H1 (cell line): ENCODE data around the gene VSTM4. TPM values are rescaled to one million over a fixed set of nuclear protein-coding genes. Genes with fewer than 3 reads are reported as not detected.
A peak's percentile ranks its signal among the peaks of the same experiment; 100 is the strongest.

ENCODE experiments used
- CTCF ChIA-PET: fragments of 300-600 bp; sonication (Branson Sonifier 250); formaldehyde crosslinking; loops from one replicate; lab custom pipeline; 2021; ENCODE audit not compliant: partially characterized antibody; lab: Charles Lee
- POLR2A ChIA-PET: fragments of 300-600 bp; sonication (Branson Sonifier 250); formaldehyde crosslinking; loops from one replicate; lab custom pipeline; 2021; ENCODE audit warnings: inconsistent platforms; ENCODE audit not compliant: partially characterized antibody; lab: Charles Lee
- DNase-seq, 2 experiments: peaks; one replicate each; pipeline versions ENCODE4 v3.0.0 to v3.0.0-alpha.2; 2010 to 2022; ENCODE audit warnings: low spot score in 2 of 2, low read depth in 1 of 2, mixed read lengths in 1 of 2
- FAIRE-seq: peaks from 2 replicates; lab custom pipeline; 2011; peaks lifted over from hg19 to GRCh38; lab: Jason Lieb, UNC
- H2AFZ ChIP-seq: 2 replicates; pipeline ENCODE4 v1.8.1; 2012; ENCODE audit warnings: low read length, inconsistent platforms
- H2AK5ac ChIP-seq: 2 replicates; pipeline ENCODE4 v1.6.1; 2013; ENCODE audit warnings: low read depth, low read length
- H2BK120ac ChIP-seq: replicated peaks from 2 replicates; pipeline ENCODE3; 2013; ENCODE audit warnings: low read depth, low read length, inconsistent platforms
- H2BK12ac ChIP-seq: 2 replicates; pipeline ENCODE4 v1.6.1; 2013; ENCODE audit warnings: low read depth, low read length
- H2BK15ac ChIP-seq: 2 replicates; pipeline ENCODE4 v1.6.1; 2013; ENCODE audit warnings: low read length
- H2BK20ac ChIP-seq: 2 replicates; pipeline ENCODE4 v1.6.1; 2013; ENCODE audit warnings: low read length
- H2BK5ac ChIP-seq: 2 replicates; pipeline ENCODE4 v1.6.1; 2013; ENCODE audit warnings: low read depth, low read length
- H3K14ac ChIP-seq: 2 replicates; pipeline ENCODE4 v1.6.1; 2013; ENCODE audit warnings: inconsistent platforms; ENCODE audit not compliant: insufficient read length
- H3K18ac ChIP-seq: 2 replicates; pipeline ENCODE4 v1.6.1; 2013; ENCODE audit warnings: low read length; ENCODE audit errors: extremely low read depth
- H3K23ac ChIP-seq: 2 replicates; pipeline ENCODE4 v1.6.1; 2013; ENCODE audit warnings: inconsistent platforms; ENCODE audit not compliant: insufficient read length
- H3K23me2 ChIP-seq: 2 replicates; pipeline ENCODE4 v1.6.1; 2013; ENCODE audit warnings: low read depth, low read length
- H3K27ac ChIP-seq: 2 replicates; pipeline ENCODE4 v1.6.1; 2011; ENCODE audit warnings: low read depth, low read length, inconsistent platforms
- H3K27me3 ChIP-seq, 4 experiments: replicated peaks in 1 of 4; 1 replicate in 1 of 4; 2 replicates in 3 of 4; pipeline versions ENCODE4 v1.6.1 to v1.8.1; 2011 to 2013; ENCODE audit warnings: low read length in 3 of 4, mild to moderate bottlenecking in 3 of 4, inconsistent platforms in 2 of 4, mixed read lengths in 2 of 4, moderate library complexity in 1 of 4; ENCODE audit not compliant: control insufficient read depth in 3 of 4, insufficient read depth in 3 of 4; ENCODE audit errors: extremely low read depth in 1 of 4
- H3K36me3 ChIP-seq, 4 experiments: 2 replicates each; pipeline versions ENCODE4 v1.6.1 to v1.8.1; 2011 to 2013; ENCODE audit warnings: mild to moderate bottlenecking in 4 of 4, low read length in 3 of 4, moderate library complexity in 2 of 4, control low read depth in 1 of 4, inconsistent platforms in 1 of 4; ENCODE audit not compliant: insufficient read depth in 4 of 4, control insufficient read depth in 2 of 4
- H3K4ac ChIP-seq: replicated peaks from 2 replicates; pipeline ENCODE3; 2013; ENCODE audit warnings: low read length, low read depth, mixed read lengths, inconsistent platforms; ENCODE audit not compliant: insufficient read length
- H3K4me1 ChIP-seq, 4 experiments: replicated peaks in 1 of 4; 1 replicate in 1 of 4; 2 replicates in 3 of 4; pipeline versions ENCODE4 v1.6.1 to v1.8.1; 2011 to 2013; ENCODE audit warnings: low read length in 3 of 4, inconsistent platforms in 2 of 4, mixed read lengths in 1 of 4; ENCODE audit not compliant: insufficient read depth in 4 of 4, control insufficient read depth in 3 of 4
- H3K4me2 ChIP-seq, 2 experiments: 2 replicates each; pipeline versions ENCODE4 v1.6.1 to v1.8.1; 2011 to 2013; ENCODE audit warnings: low read depth in 2 of 2, low read length in 2 of 2, control low read depth in 1 of 2, inconsistent platforms in 1 of 2, mild to moderate bottlenecking in 1 of 2; ENCODE audit not compliant: insufficient read depth in 1 of 2
- H3K4me3 ChIP-seq, 4 experiments: fragments of 200-600, 300-600 bp in 1 of 4; sonication (generic), shearing (Covaris generic), sonication (Bioruptor Twin) in 1 of 4; 2 replicates each; pipeline versions ENCODE4 v1.5.1 to v1.8.1; 2011 to 2016; ENCODE audit warnings: low read length in 4 of 4, low read depth in 3 of 4, control low read depth in 2 of 4, inconsistent platforms in 2 of 4, mild to moderate bottlenecking in 2 of 4, mixed read lengths in 1 of 4, moderate library complexity in 1 of 4; ENCODE audit not compliant: insufficient read depth in 2 of 4; ENCODE audit errors: extremely low read depth in 1 of 4
- H3K56ac ChIP-seq: replicated peaks from 2 replicates; pipeline ENCODE3; 2013; ENCODE audit warnings: low read depth, mild to moderate bottlenecking, mixed read lengths, low read length, inconsistent platforms; ENCODE audit not compliant: insufficient read length
- H3K79me1 ChIP-seq: 2 replicates; pipeline ENCODE4 v1.6.1; 2013; ENCODE audit warnings: low read depth, low read length, control low read depth
- H3K79me2 ChIP-seq, 2 experiments: 2 replicates each; pipeline versions ENCODE4 v1.6.1 to v1.8.1; 2012 to 2013; ENCODE audit warnings: low read length in 2 of 2, mild to moderate bottlenecking in 2 of 2, inconsistent platforms in 1 of 2; ENCODE audit not compliant: insufficient read depth in 2 of 2, control insufficient read depth in 1 of 2
- H3K9ac ChIP-seq, 4 experiments: replicated peaks in 1 of 4; 1 replicate in 1 of 4; 2 replicates in 3 of 4; pipeline versions ENCODE4 v1.6.1 to v1.8.1; 2011 to 2013; ENCODE audit warnings: low read depth in 3 of 4, low read length in 3 of 4, control low read depth in 2 of 4, mild to moderate bottlenecking in 2 of 4, moderate library complexity in 2 of 4, inconsistent platforms in 1 of 4; ENCODE audit errors: extremely low read depth in 1 of 4
- H3K9me3 ChIP-seq, 2 experiments: 2 replicates each; pipeline versions ENCODE4 v1.6.1 to v1.8.1; 2012 to 2013; ENCODE audit warnings: mild to moderate bottlenecking in 2 of 2, moderate library complexity in 2 of 2, control low read depth in 1 of 2, inconsistent platforms in 1 of 2, low read depth in 1 of 2, low read length in 1 of 2, mixed read lengths in 1 of 2; ENCODE audit not compliant: insufficient read depth in 2 of 2
- H4K20me1 ChIP-seq, 2 experiments: replicated peaks in 1 of 2; 2 replicates each; pipeline versions ENCODE3 to v1.8.1; 2011 to 2013; ENCODE audit warnings: inconsistent platforms in 2 of 2, low read length in 2 of 2, mild to moderate bottlenecking in 1 of 2; ENCODE audit not compliant: insufficient read depth in 2 of 2, control insufficient read depth in 1 of 2
- H4K5ac ChIP-seq: 2 replicates; pipeline ENCODE4 v1.6.1; 2013; ENCODE audit warnings: low read length, low read depth, mixed read lengths, inconsistent platforms; ENCODE audit not compliant: insufficient read length
- H4K8ac ChIP-seq: 2 replicates; pipeline ENCODE4 v1.8.0; 2013; ENCODE audit warnings: mild to moderate bottlenecking, moderate library complexity, low read length, inconsistent platforms; ENCODE audit not compliant: insufficient read depth; ENCODE audit errors: extremely low read depth
- H4K91ac ChIP-seq: replicated peaks from 2 replicates; pipeline ENCODE3; 2013; ENCODE audit warnings: low read length, mixed read lengths, inconsistent platforms; ENCODE audit not compliant: insufficient read length
- CBX8 ChIP-seq: fragments of 300-800, 300-1000 bp; sonication (generic); IDR thresholded peaks from 2 replicates; pipeline ENCODE4 v1.7.1; 2016; ENCODE audit warnings: low read depth, low read length, borderline replicate concordance
- MAX ChIP-seq: IDR thresholded peaks from 2 replicates; pipeline ENCODE4 v1.6.1; 2012; ENCODE audit warnings: inconsistent platforms
- NANOG ChIP-seq: IDR thresholded peaks from 2 replicates; pipeline ENCODE4 v1.6.1; 2011; ENCODE audit warnings: low read length, low read depth, mild to moderate bottlenecking, inconsistent platforms; ENCODE audit not compliant: insufficient read depth, poor library complexity, severe bottlenecking
- PHF8 ChIP-seq: fragments of 200-600 bp; sonication (generic); conservative IDR thresholded peaks from 2 replicates; pipeline ENCODE4 v1.7.1; 2012; ENCODE audit warnings: low read depth, mild to moderate bottlenecking, inconsistent platforms, low read length, moderate library complexity
- POU5F1 ChIP-seq: IDR thresholded peaks from 2 replicates; pipeline ENCODE4 v1.6.1; 2011; ENCODE audit warnings: low read depth, mild to moderate bottlenecking, low read length, moderate library complexity
- RAD21 ChIP-seq, 2 experiments: IDR thresholded peaks in 1 of 2; conservative IDR thresholded peaks in 1 of 2; 2 replicates each; pipeline ENCODE4 v1.6.1; 2011; ENCODE audit warnings: low read depth in 2 of 2, low read length in 2 of 2, improper control_type of control experiment in 1 of 2, inconsistent platforms in 1 of 2, mild to moderate bottlenecking in 1 of 2, moderate library complexity in 1 of 2
- RNF2 ChIP-seq: fragments of 200-900, 300-1000 bp; sonication (generic); IDR thresholded peaks from 2 replicates; pipeline ENCODE4 v1.7.1; 2016; ENCODE audit warnings: borderline replicate concordance, low read depth, mild to moderate bottlenecking, antibody characterized with exemption, low read length; ENCODE audit not compliant: poor library complexity, severe bottlenecking; ENCODE audit errors: missing control alignments
- SIX5 ChIP-seq: IDR thresholded peaks from 2 replicates; pipeline ENCODE4 v1.6.1; 2011; ENCODE audit warnings: mild to moderate bottlenecking, low read depth, low read length
- TBP ChIP-seq: IDR thresholded peaks from 2 replicates; pipeline ENCODE4 v1.6.1; 2011; ENCODE audit warnings: low read depth, low read length, improper control_type of control experiment
- USF2 ChIP-seq: IDR thresholded peaks from 2 replicates; pipeline ENCODE4 v1.6.1; 2011; ENCODE audit warnings: low read length, improper control_type of control experiment
- WGBS, 2 experiments: shearing (Covaris generic) in 1 of 2; methylation state at CpG; one replicate each; pipeline versions ENCODE4 v1.1.6 to v1.1.7; 2013 to 2015; ENCODE audit warnings: low lambda C conversion rate in 2 of 2, mixed read lengths in 2 of 2, inconsistent platforms in 1 of 2, low coverage in 1 of 2, missing lambda C conversion rate in 1 of 2; ENCODE audit not compliant: insufficient replicate concordance in 2 of 2, insufficient coverage in 1 of 2, insufficient read length in 1 of 2; ENCODE audit errors: extremely low coverage in 1 of 2, missing lambda C conversion rate in 1 of 2; 5-methylcytosine and 5-hydroxymethylcytosine counted together
- polyA plus RNA-seq, 7 experiments: library from polyadenylated mRNA; depleted of rRNA in 3 of 7; stranded (reverse) in 5 of 7; unstranded in 2 of 7; fragments of >200 nt in 5 of 7; fragments of 200-250 nt in 2 of 7; gene quantifications; 1 replicate in 5 of 7; 2 replicates in 1 of 7; 4 replicates in 1 of 7; pipeline versions ENCODE4 v1.2.1 to v1.2.3, GENCODE V29; 2011 to 2013; ENCODE audit warnings: missing spikeins in 2 of 7, mixed read lengths in 2 of 7
- total RNA-seq: library from RNA; stranded (reverse); fragmentation: NEBNext Ultra II Directional; extraction: Animal tissue kit (Norgen Biotek cat#: 25700); gene quantifications from 2 replicates; pipeline ENCODE4 v1.2.1, GENCODE V29; 2021

VSTM4 gene
- total and polyA plus RNA-seq, 2 of the 8 experiments (the other 6 are each of a cell fraction or from before 2014, with no cell fraction given), result 0.48 to 0.73 TPM

- Histone ChIP-seq H3K56ac (no peak overlapping the region), H2BK12ac (no peak overlapping the region), H3K14ac (no peak overlapping the region), H2BK120ac (no peak overlapping the region), H4K20me1 (no peaks in the 10 kb centered on the region), H3K79me2 (no peaks in the 10 kb centered on the region), H2BK15ac (no peak overlapping the region), H3K4ac (no peak overlapping the region), H3K9me3 (no peaks in the 10 kb centered on the region; a peak in 1 of 4 replicates), H3K23me2 (no peaks in the 10 kb centered on the region), H4K91ac (no peak overlapping the region), H3K23ac (no peak overlapping the region), H3K79me1 (no peaks in the 10 kb centered on the region), H4K5ac (no peak overlapping the region), H3K4me1 (no peaks in the 10 kb centered on the region), H4K8ac (no peak overlapping the region; the same call in 1 of the 2 replicates), H3K4me2 (no peak overlapping the region), H2AFZ (no peak overlapping the region), H3K9ac (no peak overlapping the region), H3K36me3 (no peaks in the 10 kb centered on the region), H3K27me3 (no peaks in the 10 kb centered on the region), H3K27ac (no peak overlapping the region), H2AK5ac (no peak overlapping the region), H2BK20ac (no peak overlapping the region), H3K4me3 (no peak overlapping the region), H2BK5ac (no peak overlapping the region), H3K18ac (no peak overlapping the region)
- DNase-seq (peak in 1 of 2 experiments; percentile 31), FAIRE-seq (no peak)
- ChIA-PET POLR2A (no interaction called here), CTCF (interaction anchor here (0.6 to 1.6 kb wide), 2 partner anchors 11 to 575 kb away, joined by 3 to 4 read pairs; no protein-coding TSS in a partner anchor)
- 95% methylated on average over 4 of the region's 5 CpGs; no CpG with 5 or more reads in 1 of the 2 experiments for WGBS, 2 experiments
- no peak for TF ChIP-seq NANOG
- TF ChIP-seq TBP, result no peak
- no peak for TF ChIP-seq PHF8
- TF ChIP-seq RNF2, result no peak
- TF ChIP-seq MAX, result no peak
- TF ChIP-seq POU5F1, result no peak
- TF ChIP-seq RAD21 (IDR thresholded peaks at IDR 0.05 in 1 of 2, conservative IDR thresholded peaks at IDR 0.05 in 1 of 2; ENCODE audit: low read depth in 2 of 2, low read length in 2 of 2), result no peak
- TF ChIP-seq SIX5, result no peak
- no peak for TF ChIP-seq USF2
- TF ChIP-seq CBX8, result no peak
Measured at GRCh38 chr10:49074836-49075682, 40.3 kb downstream of the VSTM4 start.
